HUES6 (cell line): Measurements from ENCODE around the gene VAC14.

Source experiments
- H3K27ac ChIP-seq: 2 replicates; pipeline ENCODE4 v1.7.0; 2013; ENCODE audit warnings: low read depth, mild to moderate bottlenecking, low read length, inconsistent platforms
- H3K27me3 ChIP-seq: 2 replicates; pipeline ENCODE4 v1.6.1; 2013; ENCODE audit warnings: low read length; ENCODE audit not compliant: control insufficient read depth, insufficient read depth
- H3K36me3 ChIP-seq: 2 replicates; pipeline ENCODE4 v1.6.1; 2013; ENCODE audit warnings: low read length; ENCODE audit not compliant: control insufficient read depth, insufficient read depth
- H3K4me1 ChIP-seq: 2 replicates; pipeline ENCODE4 v1.6.1; 2013; ENCODE audit warnings: low read length; ENCODE audit not compliant: control insufficient read depth, insufficient read depth
- H3K4me3 ChIP-seq: 2 replicates; pipeline ENCODE4 v1.5.1; 2013; ENCODE audit warnings: low read depth, low read length
- H3K9ac ChIP-seq: one replicate; pipeline ENCODE4 v1.6.1; 2013; ENCODE audit warnings: mild to moderate bottlenecking, low read length
- H3K9me3 ChIP-seq: 2 replicates; pipeline ENCODE4 v1.6.1; 2013; ENCODE audit warnings: low read depth, low read length; ENCODE audit not compliant: control insufficient read depth, insufficient read depth

VAC14 gene

GRCh38 chr16:70689970-70690891 is 110.7 kb downstream of the VAC14 start:
- H3K27me3 ChIP-seq: peaks cover 4% of the 10 kb centered on the region; the same call in 1 of the 2 replicates
- no peak overlapping the region for H3K9ac ChIP-seq
- no peaks in the 10 kb centered on the region for H3K36me3 ChIP-seq
- H3K9me3 ChIP-seq: no peaks in the 10 kb centered on the region
- H3K4me1 ChIP-seq: peaks cover 43% of the 10 kb centered on the region
- H3K4me3 ChIP-seq: no peak overlapping the region
- H3K27ac ChIP-seq: no peak overlapping the region

GRCh38 chr16:70689035-70689969 is 111.7 kb downstream of the VAC14 start:
- no peak overlapping the region for H3K4me3 ChIP-seq
- no peaks in the 10 kb centered on the region for H3K36me3 ChIP-seq
- peaks cover 4% of the 10 kb centered on the region; the same call in 1 of the 2 replicates for H3K27me3 ChIP-seq
- peaks cover 39% of the 10 kb centered on the region for H3K4me1 ChIP-seq
- H3K9ac ChIP-seq: no peak overlapping the region
- H3K27ac ChIP-seq: no peak overlapping the region
- no peaks in the 10 kb centered on the region for H3K9me3 ChIP-seq

GRCh38 chr16:70688246-70688742 is 112.7 kb downstream of the VAC14 start:
- H3K27me3 ChIP-seq: peaks cover 4% of the 10 kb centered on the region; the same call in 1 of the 2 replicates
- no peaks in the 10 kb centered on the region for H3K36me3 ChIP-seq
- H3K4me3 ChIP-seq: no peak overlapping the region
- no peaks in the 10 kb centered on the region for H3K9me3 ChIP-seq
- H3K4me1 ChIP-seq: peaks cover 29% of the 10 kb centered on the region
- no peak overlapping the region for H3K9ac ChIP-seq
- no peak overlapping the region for H3K27ac ChIP-seq

GRCh38 chr16:70687671-70688245 is 113.2 kb downstream of the VAC14 start:
- H3K9me3 ChIP-seq: no peaks in the 10 kb centered on the region
- H3K4me3 ChIP-seq: no peak overlapping the region
- no peak overlapping the region for H3K9ac ChIP-seq
- no peak overlapping the region for H3K27ac ChIP-seq
- no peaks in the 10 kb centered on the region for H3K36me3 ChIP-seq
- peaks cover 4% of the 10 kb centered on the region; the same call in 1 of the 2 replicates for H3K27me3 ChIP-seq
- H3K4me1 ChIP-seq: peaks cover 24% of the 10 kb centered on the region

GRCh38 chr16:70687102-70687511 is 113.9 kb downstream of the VAC14 start:
- Histone ChIP-seq H3K27me3 (peaks cover 4% of the 10 kb centered on the region; the same call in 1 of the 2 replicates), H3K9me3 (no peaks in the 10 kb centered on the region), H3K27ac (no peak overlapping the region), H3K36me3 (no peaks in the 10 kb centered on the region), H3K4me1 (peaks cover 25% of the 10 kb centered on the region), H3K9ac (no peak overlapping the region), H3K4me3 (no peak overlapping the region)

DNA sequence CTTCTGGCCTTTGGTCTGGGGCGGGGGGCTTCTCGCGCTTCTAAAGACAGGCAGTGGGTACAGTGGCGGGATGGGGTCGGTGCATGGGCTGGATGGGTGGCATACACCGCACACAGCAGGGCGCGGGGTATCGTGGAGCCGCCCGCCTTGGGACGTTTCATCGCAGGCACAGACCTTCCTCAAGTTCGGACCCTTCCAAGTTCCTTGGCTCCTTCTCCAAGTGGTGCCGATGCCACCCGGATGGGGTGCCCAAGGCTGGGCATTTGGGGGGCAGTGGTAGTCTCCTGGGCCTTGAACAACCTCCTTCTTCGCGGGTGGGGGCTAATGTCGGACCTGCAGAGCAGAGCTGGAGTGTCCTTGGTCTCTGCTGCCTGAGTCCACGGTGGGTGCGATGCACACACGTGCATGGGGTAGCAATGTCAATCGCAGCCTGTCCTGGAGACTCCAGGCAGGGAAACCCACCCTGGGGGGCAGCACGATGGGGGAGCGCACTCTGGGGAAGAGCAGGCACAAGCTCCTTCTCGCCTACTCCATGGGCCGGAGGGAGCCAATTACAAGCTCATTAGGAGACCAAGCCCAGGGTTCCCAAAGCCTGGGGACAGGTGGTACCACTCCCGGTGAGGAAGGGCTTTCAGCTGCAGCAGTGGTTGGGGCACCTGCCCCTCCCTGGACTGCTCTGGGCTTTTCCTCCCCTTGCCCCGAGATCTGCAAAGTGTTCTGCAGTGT is 114.4 kb downstream of the VAC14 start:
- Histone ChIP-seq H3K36me3 (no peaks in the 10 kb centered on the region), H3K9ac (peak overlapping the region; percentile 59), H3K4me1 (peaks cover 31% of the 10 kb centered on the region), H3K9me3 (no peaks in the 10 kb centered on the region), H3K27ac (no peak overlapping the region), H3K27me3 (peaks cover 4% of the 10 kb centered on the region; the same call in 1 of the 2 replicates), H3K4me3 (peak overlapping the region; percentile 59)

- peaks cover 4% of the 10 kb centered on the region; the same call in 1 of the 2 replicates for H3K27me3 ChIP-seq
- peak within 1 kb of the TSS; percentile 80 for H3K4me3 ChIP-seq
- H3K9ac ChIP-seq: peak within 1 kb of the TSS; percentile 80
- H3K27ac ChIP-seq: no peak within 1 kb of the TSS; the same call in 1 of the 2 replicates
- no peaks in the 10 kb centered on the region for H3K9me3 ChIP-seq
- H3K36me3 ChIP-seq: no peaks in the 10 kb centered on the region
- H3K4me1 ChIP-seq: peaks cover 37% of the 10 kb centered on the region
Measured at GRCh38 chr16:70685938-70686375, 115.0 kb downstream of the VAC14 start, which contains the start of gene MTSS2. MTSS2 (minus strand) TSS chr16:70686053; CDS start chr16:70685791, 262 bp downstream.

DNA sequence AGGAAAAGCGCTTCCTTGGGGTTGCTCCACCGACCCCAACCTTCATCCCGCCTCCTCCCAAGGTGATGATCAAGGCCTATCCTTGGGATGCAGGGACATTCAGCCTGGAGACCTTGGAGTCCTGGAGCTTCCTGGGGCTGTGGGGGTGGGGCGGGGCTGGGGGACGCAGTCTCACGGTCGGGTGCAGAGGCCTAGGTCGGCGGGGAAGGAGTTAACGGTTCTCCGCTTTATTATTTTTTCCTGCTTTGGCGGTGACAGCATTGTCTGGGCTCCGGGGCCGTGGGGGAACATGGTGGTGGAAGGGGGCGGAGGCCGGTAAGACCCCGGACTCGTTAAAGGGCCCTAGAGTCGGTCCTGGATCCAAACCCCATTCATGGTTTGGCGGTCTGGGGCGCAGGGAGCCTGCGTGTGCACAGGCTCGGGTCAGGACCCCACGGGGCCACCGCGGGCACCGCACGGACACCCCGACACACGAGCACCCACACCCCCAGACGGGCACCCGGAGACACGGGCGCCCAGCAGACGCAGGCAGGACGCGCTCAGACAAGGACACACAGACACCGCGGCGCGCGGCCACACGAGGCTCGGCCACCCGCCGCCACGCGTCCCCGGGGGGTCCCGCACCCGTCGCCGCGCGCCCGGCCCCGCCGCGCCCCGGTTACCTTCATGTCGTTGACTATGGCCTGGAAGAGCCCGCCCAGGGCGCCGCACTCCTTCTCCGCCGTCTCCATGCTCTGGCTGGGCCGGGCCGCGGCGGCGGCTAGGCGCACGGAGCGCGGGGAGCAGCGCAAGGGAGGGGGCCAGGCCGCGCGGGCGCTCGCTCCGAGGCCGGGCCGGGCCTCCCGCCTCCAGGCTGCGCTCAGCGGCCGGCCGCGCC is 115.7 kb downstream of the VAC14 start:
- Histone ChIP-seq H3K9me3 (no peaks in the 10 kb centered on the region), H3K4me3 (peak overlapping the region; percentile 80), H3K27me3 (peaks cover 4% of the 10 kb centered on the region; the same call in 1 of the 2 replicates), H3K27ac (no peak overlapping the region; the same call in 1 of the 2 replicates), H3K36me3 (no peaks in the 10 kb centered on the region), H3K4me1 (peaks cover 40% of the 10 kb centered on the region), H3K9ac (peak overlapping the region; percentile 80)
